ENCODE data around the gene NIN. TPM values are rescaled to one million over a fixed set of nuclear protein-coding genes. Genes with fewer than 3 reads are reported as not detected.

The NIN gene
- total RNA-seq, 1 experiment from 2014 or later: 37.1 TPM

DNA sequence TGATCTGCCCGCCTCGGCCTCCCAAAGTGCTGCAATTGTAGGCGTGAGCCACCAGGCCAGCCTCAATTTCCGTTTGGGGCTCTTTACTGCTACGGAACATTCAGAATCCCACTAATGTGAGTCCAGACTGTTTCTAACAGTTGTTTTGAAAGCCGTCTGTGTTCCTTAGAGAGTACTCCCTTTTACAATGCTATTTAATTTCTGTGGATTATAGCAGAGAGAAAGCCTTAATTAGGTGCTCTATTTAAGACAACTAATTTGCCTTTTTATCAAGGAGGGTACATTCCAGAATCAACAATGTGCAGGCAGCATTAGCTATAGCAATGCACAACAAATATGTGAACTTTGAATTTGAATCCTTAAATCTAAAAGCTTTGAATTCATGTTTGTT lies 160.1 kb downstream of the NIN start:
- intact Hi-C loops (cut with micrococcal nuclease; ENCODE audit: unreplicated experiment): no loop called here
- ChIA-PET CTCF (interaction anchor here (0.6 kb wide), 1 partner anchor 79 kb away, joined by 5 read pairs; no protein-coding TSS in a partner anchor), POLR2A (no interaction called here)
- H3K36me3 ChIP-seq (ENCODE audit: control insufficient read depth, insufficient read depth, low read length): peaks cover 4% of the 10 kb centered on the region; the same call in 1 of the 2 replicates
- no peak for DNase-seq (ENCODE audit: low read depth, low spot score)
- no peak for TF ChIP-seq CTCF (IDR thresholded peaks at IDR 0.05)
- TF ChIP-seq POLR2AphosphoS5 (IDR thresholded peaks at IDR 0.05; ENCODE audit: low read depth, low read length): no peak
- no peak for TF ChIP-seq REST (IDR thresholded peaks at IDR 0.05; ENCODE audit: insufficient read depth in 1 of 2, low read depth in 2 of 2, low read length in 1 of 2)
- TF ChIP-seq TCF7L2 (IDR thresholded peaks at IDR 0.05; ENCODE audit: low read depth, low read length): no peak
- no peak for TF ChIP-seq SIN3A (IDR thresholded peaks at IDR 0.05; ENCODE audit: borderline replicate concordance, insufficient read depth, low read depth, low read length)
- in situ Hi-C loops (cut with HindIII; ENCODE audit: low pct_unique_long_range_greater_than_20kb, low sequenced_read_pairs): no loop called here
- no peaks in the 10 kb centered on the region for H3K9me3 ChIP-seq (ENCODE audit: control insufficient read depth, insufficient read depth, low read depth, low read length)
- no peak for ATAC-seq
- peaks cover 12% of the 10 kb centered on the region; the same call in 1 of the 2 replicates for H3K4me1 ChIP-seq (ENCODE audit: control insufficient read depth, insufficient read depth, low read length)
- no peaks in the 10 kb centered on the region for H3K27me3 ChIP-seq (ENCODE audit: control insufficient read depth, insufficient read depth, low read length)
- no TSS peak for BruUV-seq (replicated peaks)
- no peak overlapping the region for H3K27ac ChIP-seq (ENCODE audit: low read length)
- no peak overlapping the region for H3K4me3 ChIP-seq (ENCODE audit: low read depth in 2 of 2, low read length in 2 of 2)

DNA sequence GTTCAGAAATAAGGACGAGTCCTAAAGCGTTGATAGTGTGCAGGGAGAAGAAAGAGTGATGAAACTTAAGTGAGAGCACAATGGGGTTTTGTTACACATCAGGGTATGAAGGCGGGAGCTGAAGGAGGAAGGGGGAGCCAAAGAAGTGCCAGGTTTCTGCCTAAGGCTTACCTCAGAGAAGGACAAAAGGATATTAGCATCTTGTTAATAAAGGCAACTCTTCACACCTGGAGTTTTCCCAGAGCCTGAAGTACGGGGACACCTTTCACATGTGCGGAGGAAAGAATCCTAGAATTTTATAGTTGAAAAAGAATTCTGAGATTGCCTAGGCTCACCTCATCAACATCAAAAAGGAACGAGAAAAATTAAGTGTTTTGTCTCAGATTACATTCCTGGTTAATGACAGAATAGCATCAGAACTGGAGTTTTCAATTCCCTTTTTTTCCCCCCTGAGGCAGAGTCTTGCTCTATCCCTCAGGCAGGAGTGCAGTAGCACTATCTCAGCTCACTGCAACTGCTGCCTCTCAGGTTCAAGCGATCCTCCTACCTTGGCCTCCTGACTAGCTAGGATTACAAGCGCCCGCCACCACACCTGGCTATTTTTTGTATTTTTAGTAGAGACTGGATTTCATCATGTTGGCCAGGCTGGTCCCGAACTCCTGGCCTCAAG lies 160.6 kb downstream of the NIN start:
- DNase-seq (ENCODE audit: low read depth, low spot score) (no peak), ATAC-seq (no peak)
- peaks cover 4% of the 10 kb centered on the region; the same call in 1 of the 2 replicates for H3K36me3 ChIP-seq (ENCODE audit: control insufficient read depth, insufficient read depth, low read length)
- ChIA-PET CTCF (no interaction called here), POLR2A (no interaction called here)
- no peak for TF ChIP-seq SIN3A (IDR thresholded peaks at IDR 0.05; ENCODE audit: borderline replicate concordance, insufficient read depth, low read depth, low read length)
- TF ChIP-seq REST (IDR thresholded peaks at IDR 0.05; ENCODE audit: insufficient read depth in 1 of 2, low read depth in 2 of 2, low read length in 1 of 2): no peak
- no peak for TF ChIP-seq CTCF (IDR thresholded peaks at IDR 0.05)
- TF ChIP-seq POLR2AphosphoS5 (IDR thresholded peaks at IDR 0.05; ENCODE audit: low read depth, low read length): no peak
- TF ChIP-seq TCF7L2 (IDR thresholded peaks at IDR 0.05; ENCODE audit: low read depth, low read length): no peak
- intact Hi-C loops (cut with micrococcal nuclease; ENCODE audit: unreplicated experiment): no loop called here
- BruUV-seq (replicated peaks): no TSS peak
- H3K4me3 ChIP-seq (ENCODE audit: low read depth in 2 of 2, low read length in 2 of 2): no peak overlapping the region
- in situ Hi-C loops (cut with HindIII; ENCODE audit: low pct_unique_long_range_greater_than_20kb, low sequenced_read_pairs): no loop called here
- no peaks in the 10 kb centered on the region for H3K27me3 ChIP-seq (ENCODE audit: control insufficient read depth, insufficient read depth, low read length)
- peaks cover 13% of the 10 kb centered on the region; the same call in 1 of the 2 replicates for H3K4me1 ChIP-seq (ENCODE audit: control insufficient read depth, insufficient read depth, low read length)
- H3K27ac ChIP-seq (ENCODE audit: low read length): no peak overlapping the region
- H3K9me3 ChIP-seq (ENCODE audit: control insufficient read depth, insufficient read depth, low read depth, low read length): no peaks in the 10 kb centered on the region
